ENCODE measurements around the gene B2M. TPM values are rescaled to one million over a fixed set of nuclear protein-coding genes. Genes with fewer than 3 reads are reported as not detected.

B2M gene
- total and polyA plus RNA-seq, 10 of the 15 experiments (the other 5 are each of a cell fraction or from before 2014, with no cell fraction given): 2,901 to 22,794 (median 8,374) TPM

DNA sequence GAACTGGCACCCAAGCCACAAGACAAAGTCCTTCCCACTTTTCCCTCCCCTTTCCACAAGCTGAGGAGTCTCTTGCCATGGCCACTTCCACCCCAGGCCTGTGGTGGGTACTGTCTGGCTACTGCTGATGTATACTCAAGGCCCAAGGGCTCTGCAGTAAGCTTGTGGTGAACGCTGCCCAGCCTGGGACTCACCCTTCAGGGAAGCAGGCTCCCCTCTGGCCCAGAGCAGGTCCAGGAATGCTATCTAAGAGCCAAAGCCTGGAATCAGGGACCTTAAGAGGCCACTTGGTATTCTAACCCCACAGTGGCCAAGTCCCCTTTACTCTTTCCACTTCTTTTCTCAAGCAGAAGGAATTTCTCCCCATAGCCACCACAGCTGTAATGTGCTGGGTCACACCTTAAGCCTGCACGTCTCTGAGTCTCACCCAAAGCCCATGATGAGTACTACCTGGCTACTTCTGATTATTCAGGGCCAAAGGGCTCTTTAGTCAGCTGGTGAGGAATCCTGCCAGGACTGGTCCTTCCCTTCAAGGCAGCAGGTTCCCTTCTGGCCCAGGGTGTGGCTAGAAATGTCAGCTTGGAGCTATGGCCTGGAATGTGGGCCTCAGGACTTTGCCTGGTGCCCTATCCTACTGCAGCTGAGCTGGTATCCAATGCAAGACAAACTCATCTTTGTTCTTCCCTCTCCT lies 4.2 kb upstream of the B2M start:
- BruUV-seq (replicated peaks): no TSS peak
- peaks cover 2% of the 10 kb centered on the region; the same call in 1 of the 3 replicates for H3K9me3 ChIP-seq (replicated peaks; ENCODE audit: control insufficient read depth, insufficient read depth, low read length)
- H4K20me1 ChIP-seq (ENCODE audit: control insufficient read depth, insufficient read depth): no peaks in the 10 kb centered on the region
- H3K79me2 ChIP-seq (ENCODE audit: control insufficient read depth, insufficient read depth, low read length): peaks cover 34% of the 10 kb centered on the region
- H3K4me1 ChIP-seq (ENCODE audit: control insufficient read depth, insufficient read depth, low read length): no peaks in the 10 kb centered on the region
- H2AFZ ChIP-seq (ENCODE audit: control insufficient read depth, low read depth, low read length): no peak overlapping the region
- FAIRE-seq (no peak), ATAC-seq (no peak), DNase-seq (ENCODE audit: low read depth, low spot score) (no peak)
- in situ Hi-C loops (cut with MboI) (no loop called here), intact Hi-C loops (cut with micrococcal nuclease; ENCODE audit: unreplicated experiment) (no loop called here)
- H3K4me3 ChIP-seq: no peak overlapping the region
- WGBS (ENCODE audit: insufficient coverage, insufficient replicate concordance, low lambda C conversion rate, missing lambda C conversion rate): 93% methylated on average over 2 of the region's 2 CpGs
- RAD21 ChIA-PET (ENCODE audit: unreplicated experiment): interaction anchor here (1.0 to 18.4 kb wide), 3 partner anchors 22 to 41 kb away, joined by 3 to 653 read pairs (median 231); partner anchors contain the start of genes SPG11 and TRIM69
- H3K4me2 ChIP-seq (ENCODE audit: control insufficient read depth, insufficient read depth): no peak overlapping the region
- SMC1A ChIA-PET (ENCODE audit: uncharacterized antibody, unreplicated experiment): interaction anchor here (1.3 to 19.0 kb wide), 4 partner anchors 11 to 42 kb away, joined by 4 to 637 read pairs (median 62); partner anchors contain the start of genes SPG11 and TRIM69
- H3K9ac ChIP-seq (ENCODE audit: control insufficient read depth, insufficient read depth, low read length): no peak overlapping the region
- CTCF ChIA-PET: interaction anchor here (1.1 to 14.3 kb wide), 6 partner anchors 10 to 43 kb away, joined by 3 to 278 read pairs (median 4); partner anchors contain the start of genes SPG11 and TRIM69
- TF ChIP-seq KLF5 (IDR thresholded peaks at IDR 0.05; ENCODE audit: partially characterized antibody): no peak
- TF ChIP-seq SMAD5 (IDR thresholded peaks at IDR 0.05; ENCODE audit: low read depth): no peak
- no peak for TF ChIP-seq CBX3 (IDR thresholded peaks at IDR 0.05; ENCODE audit: borderline replicate concordance, low read depth)
- TF ChIP-seq ZZZ3 (IDR thresholded peaks at IDR 0.05; ENCODE audit: control insufficient read depth, insufficient read length, low read depth): no peak
- TF ChIP-seq, protein P1, sequence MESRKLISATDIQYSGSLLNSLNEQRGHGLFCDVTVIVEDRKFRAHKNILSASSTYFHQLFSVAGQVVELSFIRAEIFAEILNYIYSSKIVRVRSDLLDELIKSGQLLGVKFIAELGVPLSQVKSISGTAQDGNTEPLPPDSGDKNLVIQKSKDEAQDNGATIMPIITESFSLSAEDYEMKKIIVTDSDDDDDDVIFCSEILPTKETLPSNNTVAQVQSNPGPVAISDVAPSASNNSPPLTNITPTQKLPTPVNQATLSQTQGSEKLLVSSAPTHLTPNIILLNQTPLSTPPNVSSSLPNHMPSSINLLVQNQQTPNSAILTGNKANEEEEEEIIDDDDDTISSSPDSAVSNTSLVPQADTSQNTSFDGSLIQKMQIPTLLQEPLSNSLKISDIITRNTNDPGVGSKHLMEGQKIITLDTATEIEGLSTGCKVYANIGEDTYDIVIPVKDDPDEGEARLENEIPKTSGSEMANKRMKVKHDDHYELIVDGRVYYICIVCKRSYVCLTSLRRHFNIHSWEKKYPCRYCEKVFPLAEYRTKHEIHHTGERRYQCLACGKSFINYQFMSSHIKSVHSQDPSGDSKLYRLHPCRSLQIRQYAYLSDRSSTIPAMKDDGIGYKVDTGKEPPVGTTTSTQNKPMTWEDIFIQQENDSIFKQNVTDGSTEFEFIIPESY (IDR thresholded peaks at IDR 0.05): no peak
- no peak for TF ChIP-seq NFYB (IDR thresholded peaks at IDR 0.05; ENCODE audit: insufficient read depth, low read depth, low read length)
- no peak for TF ChIP-seq TCF12 (IDR thresholded peaks at IDR 0.05; ENCODE audit: low read depth, low read length)
- TF ChIP-seq NR2F1 (conservative IDR thresholded peaks at IDR 0.05): no peak
- TF ChIP-seq IRF4 (IDR thresholded peaks at IDR 0.05; ENCODE audit: low read depth, low read length): no peak
- TF ChIP-seq CEBPB (IDR thresholded peaks at IDR 0.05; ENCODE audit: borderline replicate concordance in 1 of 2, low read depth in 2 of 2, low read length in 2 of 2): no peak
- TF ChIP-seq FOXM1 (IDR thresholded peaks at IDR 0.05; ENCODE audit: low read depth, low read length): no peak
- no peak for TF ChIP-seq ZNF384 (IDR thresholded peaks at IDR 0.05; ENCODE audit: borderline replicate concordance, low read depth, low read length)
- TF ChIP-seq, protein P2, sequence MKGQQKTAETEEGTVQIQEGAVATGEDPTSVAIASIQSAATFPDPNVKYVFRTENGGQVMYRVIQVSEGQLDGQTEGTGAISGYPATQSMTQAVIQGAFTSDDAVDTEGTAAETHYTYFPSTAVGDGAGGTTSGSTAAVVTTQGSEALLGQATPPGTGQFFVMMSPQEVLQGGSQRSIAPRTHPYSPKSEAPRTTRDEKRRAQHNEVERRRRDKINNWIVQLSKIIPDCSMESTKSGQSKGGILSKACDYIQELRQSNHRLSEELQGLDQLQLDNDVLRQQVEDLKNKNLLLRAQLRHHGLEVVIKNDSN (IDR thresholded peaks at IDR 0.05; ENCODE audit: borderline replicate concordance, extremely low read length, insufficient read depth, low read depth, low read length): no peak
- no peak for TF ChIP-seq MTA3 (IDR thresholded peaks at IDR 0.05; ENCODE audit: borderline replicate concordance, low read length)
- TF ChIP-seq, protein P3, sequence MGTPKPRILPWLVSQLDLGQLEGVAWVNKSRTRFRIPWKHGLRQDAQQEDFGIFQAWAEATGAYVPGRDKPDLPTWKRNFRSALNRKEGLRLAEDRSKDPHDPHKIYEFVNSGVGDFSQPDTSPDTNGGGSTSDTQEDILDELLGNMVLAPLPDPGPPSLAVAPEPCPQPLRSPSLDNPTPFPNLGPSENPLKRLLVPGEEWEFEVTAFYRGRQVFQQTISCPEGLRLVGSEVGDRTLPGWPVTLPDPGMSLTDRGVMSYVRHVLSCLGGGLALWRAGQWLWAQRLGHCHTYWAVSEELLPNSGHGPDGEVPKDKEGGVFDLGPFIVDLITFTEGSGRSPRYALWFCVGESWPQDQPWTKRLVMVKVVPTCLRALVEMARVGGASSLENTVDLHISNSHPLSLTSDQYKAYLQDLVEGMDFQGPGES (IDR thresholded peaks at IDR 0.05): no peak
- TF ChIP-seq TCF7 (IDR thresholded peaks at IDR 0.05; ENCODE audit: borderline replicate concordance): no peak
- H3K27me3 ChIP-seq (replicated peaks in 1 of 2; ENCODE audit: control insufficient read depth in 2 of 2, insufficient read depth in 2 of 2, low read length in 1 of 2): no peaks in the 10 kb centered on the region
- H3K27ac ChIP-seq (ENCODE audit: control insufficient read depth, insufficient read depth): no peak overlapping the region
- POLR2A ChIA-PET: interaction anchor here (1.5 to 24.8 kb wide), 3 partner anchors 9 to 25 kb away, joined by 4 to 718 read pairs (median 6); partner anchors contain the start of gene TRIM69
- peaks cover 0 to 2% of the 10 kb centered on the region in 2 experiments; a peak in 1 of 4 replicates for H3K36me3 ChIP-seq (ENCODE audit: control insufficient read depth in 2 of 2, insufficient read depth in 2 of 2, low read length in 1 of 2)
